OCI-M2 (cell line): ENCODE data around the gene CDAN1.

Experiments
- DNase-seq: peaks from one replicate; lab custom pipeline; 2025; ENCODE audit not compliant: unreplicated experiment; lab: John Stamatoyannopoulos, UW

Gene CDAN1

DNA sequence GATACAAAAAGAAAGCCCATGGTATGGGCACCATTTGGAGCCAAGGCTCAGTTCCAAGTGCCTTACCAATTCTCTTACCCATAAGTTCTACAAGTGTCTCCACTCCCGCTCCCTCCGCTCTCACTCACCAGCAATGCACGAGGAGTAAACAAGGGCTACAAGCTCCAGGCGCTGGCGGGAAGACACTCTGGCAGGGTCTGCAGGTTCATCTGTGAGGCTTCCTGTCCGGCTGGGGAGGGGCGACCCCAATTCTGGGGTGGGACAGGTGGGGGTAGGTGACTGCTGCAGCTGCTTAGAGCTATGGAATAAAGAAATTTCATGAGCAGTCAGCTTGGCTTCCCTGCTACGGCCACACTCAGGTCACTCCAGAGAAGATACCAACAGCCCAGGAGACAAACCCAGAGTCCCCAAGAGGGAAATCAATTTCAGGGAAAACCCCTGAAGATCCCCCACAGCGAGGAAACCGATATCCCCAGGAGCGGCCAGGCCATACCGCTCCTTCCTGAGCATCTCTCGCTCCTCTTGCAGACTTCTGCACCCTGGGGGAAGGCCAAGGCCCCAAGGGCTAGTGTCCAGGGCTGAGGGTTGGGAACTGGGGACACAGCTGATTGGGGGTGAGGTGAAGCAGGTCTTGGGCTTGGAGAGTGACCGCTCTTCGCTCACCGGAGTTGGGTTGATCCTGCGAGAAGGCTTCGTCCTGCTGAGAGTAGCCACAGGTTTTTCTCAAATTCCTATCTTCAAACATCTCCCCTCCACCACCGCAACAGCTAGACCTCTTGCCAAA, 1.4 kb downstream of the CDAN1 start:
- DNase-seq: no peak

DNA sequence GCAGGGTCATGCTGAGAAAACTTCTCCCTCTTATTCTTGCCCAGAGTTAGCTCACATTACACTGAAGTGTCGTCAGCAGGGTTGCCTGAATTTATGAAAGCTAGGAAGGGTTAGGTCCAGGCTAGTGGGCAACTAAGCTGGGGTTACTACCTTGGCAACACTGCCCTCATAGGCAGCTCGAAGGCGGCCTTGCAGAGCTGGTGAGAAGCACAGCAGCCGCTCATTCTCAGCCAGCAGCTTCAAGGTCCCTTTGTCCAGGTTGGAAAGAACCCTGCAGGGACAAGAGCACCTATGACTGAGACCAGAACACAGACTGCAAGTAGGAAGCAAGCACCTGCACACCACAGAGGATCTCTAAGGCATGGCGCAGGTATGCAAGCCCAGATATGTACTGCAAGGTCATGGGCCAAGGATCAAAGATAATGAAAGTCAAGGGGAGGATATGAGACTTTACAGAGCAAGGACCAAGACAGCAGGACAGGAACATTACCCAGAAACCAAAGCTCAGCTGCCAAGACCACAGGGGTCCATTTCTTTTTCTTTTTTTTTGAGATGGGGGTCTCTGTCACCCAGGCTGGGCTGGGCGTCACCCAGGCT, 2.8 kb downstream of the CDAN1 start:
- DNase-seq: no peak

DNA sequence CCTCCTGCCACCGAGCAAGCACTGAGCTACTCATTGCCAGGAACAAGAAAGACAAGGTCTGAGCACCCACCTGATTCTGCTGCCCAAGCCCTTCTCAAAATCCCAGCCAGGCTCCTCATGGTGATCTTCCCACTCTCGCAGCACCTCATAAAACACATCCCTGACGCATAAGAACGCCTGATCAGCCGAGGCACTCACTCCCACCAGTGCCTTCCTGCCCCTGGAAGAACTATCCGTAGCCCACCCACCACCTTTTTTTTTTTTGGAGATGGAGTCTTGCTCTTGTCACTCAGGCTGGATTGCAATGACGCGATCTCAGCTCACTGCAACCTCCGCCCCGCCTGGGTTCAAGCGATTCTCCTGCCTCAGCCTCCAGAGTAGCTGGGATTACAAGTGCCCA, 3.9 kb downstream of the CDAN1 start:
- DNase-seq: no peak

GRCh38 chr15:42732095-42732827, 4.7 kb downstream of the CDAN1 start:
- DNase-seq: no peak

GRCh38 chr15:42731461-42731860, 5.5 kb downstream of the CDAN1 start:
- no peak for DNase-seq

- DNase-seq: no peak
Measured at GRCh38 chr15:42730536-42730935, 6.4 kb downstream of the CDAN1 start.

- no peak for DNase-seq
Measured at GRCh38 chr15:42730135-42730534, 6.8 kb downstream of the CDAN1 start.

DNA sequence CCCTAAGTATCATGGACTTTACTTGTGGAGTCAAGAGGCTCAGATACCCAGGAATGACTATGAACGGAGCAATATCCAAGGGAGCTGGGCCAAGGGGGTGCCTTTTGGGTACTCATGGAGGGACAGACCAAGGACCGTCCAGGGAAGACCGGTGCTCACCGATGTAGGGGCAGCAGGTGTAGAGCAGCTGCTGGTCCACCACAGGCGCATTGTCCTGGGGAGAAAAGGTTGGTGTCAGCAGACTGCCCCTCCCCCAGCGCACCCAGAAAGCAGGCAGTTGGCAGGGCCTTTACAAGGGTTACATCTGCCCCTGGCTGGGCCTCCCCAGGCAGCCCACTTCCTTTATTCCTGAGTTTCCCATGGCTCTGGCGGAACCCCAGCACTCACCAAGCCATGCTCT, 7.5 kb downstream of the CDAN1 start:
- DNase-seq: no peak

- no peak for DNase-seq
Measured at GRCh38 chr15:42728972-42729371, 8.0 kb downstream of the CDAN1 start.

- DNase-seq: no peak
Measured at GRCh38 chr15:42728560-42728959, 8.4 kb downstream of the CDAN1 start.

DNA sequence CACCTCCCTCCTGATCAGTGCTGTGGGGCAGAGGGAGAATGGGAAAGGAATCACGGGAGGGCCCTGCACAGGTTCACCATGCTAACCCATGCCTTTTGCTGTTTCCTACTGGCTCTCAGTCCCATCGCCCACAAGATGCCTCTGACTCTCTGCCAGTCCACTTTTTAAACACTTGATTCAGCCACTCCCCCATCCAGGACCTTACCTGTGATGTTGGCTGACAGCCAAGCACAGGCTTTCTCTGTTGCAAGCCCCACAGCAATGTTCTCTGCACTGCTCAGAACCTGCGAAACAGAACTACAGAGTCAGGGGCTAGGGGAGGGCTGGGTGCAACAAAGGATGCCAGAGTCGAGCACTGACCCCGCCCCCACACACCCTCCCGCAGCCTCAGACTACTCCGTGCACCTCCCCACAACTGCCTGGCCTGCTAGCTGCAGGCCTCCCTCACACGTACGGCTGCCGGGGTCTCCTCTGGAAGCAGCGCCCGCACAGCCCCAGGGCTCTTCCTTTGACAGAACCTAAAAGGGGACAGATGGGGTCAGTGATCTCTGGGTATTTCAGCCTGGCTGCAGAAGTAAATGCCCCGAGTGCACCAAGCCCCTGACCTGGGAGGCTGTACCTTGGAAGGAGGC, 9.1 kb downstream of the CDAN1 start:
- no peak for DNase-seq

DNA sequence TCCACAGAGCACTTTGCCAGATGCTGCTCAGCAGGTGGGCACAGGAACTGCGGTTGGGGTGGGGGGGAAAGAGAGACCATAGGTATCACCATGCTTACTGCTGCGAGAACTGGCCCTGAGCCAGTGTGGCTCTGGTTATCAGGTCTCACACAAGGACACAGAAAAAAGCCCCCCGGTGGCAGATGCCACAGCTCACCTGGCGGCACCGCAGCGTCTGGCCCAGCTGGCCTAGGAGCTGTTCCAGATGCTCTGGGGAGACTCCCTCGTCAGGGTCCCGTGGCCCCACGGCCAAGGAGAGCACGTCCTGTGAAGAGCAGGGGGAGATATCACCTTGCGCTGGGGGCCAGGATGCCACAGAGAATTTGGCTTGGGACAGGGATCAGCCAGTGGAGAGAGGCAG, 10.8 kb downstream of the CDAN1 start:
- DNase-seq: no peak

DNA sequence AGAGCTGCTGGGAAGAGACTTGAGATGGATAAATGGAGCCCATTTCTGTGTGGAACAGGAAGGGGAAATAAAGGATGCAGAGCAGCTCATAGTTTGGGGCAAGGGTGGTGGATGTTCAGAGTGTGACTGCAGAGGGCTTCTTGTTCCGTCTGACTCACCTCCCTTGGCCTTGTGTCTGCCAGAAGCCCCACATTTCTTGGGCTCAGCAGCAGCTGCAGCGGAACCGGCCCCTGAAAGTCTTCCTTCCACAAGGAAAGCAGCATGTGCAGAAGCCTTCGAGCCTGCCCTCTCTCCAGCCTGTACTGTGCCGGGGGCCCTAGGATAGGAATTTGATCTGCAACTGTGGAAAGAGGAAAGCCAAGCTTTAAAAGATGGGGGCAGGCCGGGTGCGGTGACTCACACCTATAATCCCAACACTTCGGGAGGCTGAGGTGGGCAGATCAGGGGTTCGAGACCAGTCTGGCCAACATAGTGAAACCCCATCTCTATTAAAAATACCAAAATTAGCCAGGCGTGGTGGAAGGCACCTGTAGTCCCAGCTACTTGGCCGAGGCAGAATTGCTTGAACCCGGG, 11.5 kb downstream of the CDAN1 start:
- DNase-seq: no peak

DNA sequence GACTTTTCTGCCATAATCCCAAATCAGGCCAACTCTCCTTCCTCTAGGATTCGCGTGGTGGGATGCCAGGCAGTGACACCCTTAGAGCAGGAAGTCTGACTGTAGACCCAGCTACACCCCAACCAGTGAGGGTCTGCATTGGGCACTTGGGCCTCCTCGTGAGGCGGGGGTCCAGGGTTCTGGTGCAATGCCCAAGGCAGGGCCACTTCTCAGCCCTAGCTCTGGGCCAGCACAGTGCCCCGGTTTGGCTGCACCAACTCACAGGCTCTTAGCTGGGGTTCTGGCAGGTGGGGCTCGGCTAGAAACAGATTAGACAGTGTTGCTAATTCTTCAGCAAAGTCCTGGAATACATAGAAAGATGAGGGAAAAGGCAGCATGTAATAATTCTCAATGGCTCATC, 12.7 kb downstream of the CDAN1 start:
- DNase-seq: no peak

GRCh38 chr15:42723068-42723467, 13.9 kb downstream of the CDAN1 start:
- DNase-seq: no peak

GRCh38 chr15:42721916-42722315, 15.0 kb downstream of the CDAN1 start:
- DNase-seq: no peak

GRCh38 chr15:42721016-42721415, 15.9 kb downstream of the CDAN1 start:
- no peak for DNase-seq

- DNase-seq: no peak
Measured at GRCh38 chr15:42720071-42720470, 16.9 kb downstream of the CDAN1 start.

- no peak for DNase-seq
Measured at GRCh38 chr15:42719043-42719442, 17.9 kb downstream of the CDAN1 start.

DNA sequence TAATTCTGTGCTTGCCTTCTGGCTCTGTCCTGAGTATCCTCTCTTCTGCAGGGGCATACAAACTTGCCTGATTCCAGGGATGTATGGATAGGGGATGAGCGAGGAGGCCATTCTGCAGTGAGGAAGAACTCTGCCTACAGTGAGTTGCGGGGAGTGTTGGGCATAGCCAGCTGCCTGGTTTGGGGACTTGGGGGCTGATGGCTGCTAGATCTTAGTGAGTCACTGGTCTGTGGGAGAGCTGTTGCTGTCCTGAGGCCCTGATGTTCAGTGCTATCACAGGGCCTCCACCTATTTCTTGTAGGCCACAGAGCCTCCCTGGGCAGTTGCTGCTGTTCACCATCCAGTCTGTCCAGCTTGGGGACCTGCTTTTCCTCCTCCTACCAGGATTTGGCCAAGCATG, 20.3 kb downstream of the CDAN1 start:
- DNase-seq: no peak

DNA sequence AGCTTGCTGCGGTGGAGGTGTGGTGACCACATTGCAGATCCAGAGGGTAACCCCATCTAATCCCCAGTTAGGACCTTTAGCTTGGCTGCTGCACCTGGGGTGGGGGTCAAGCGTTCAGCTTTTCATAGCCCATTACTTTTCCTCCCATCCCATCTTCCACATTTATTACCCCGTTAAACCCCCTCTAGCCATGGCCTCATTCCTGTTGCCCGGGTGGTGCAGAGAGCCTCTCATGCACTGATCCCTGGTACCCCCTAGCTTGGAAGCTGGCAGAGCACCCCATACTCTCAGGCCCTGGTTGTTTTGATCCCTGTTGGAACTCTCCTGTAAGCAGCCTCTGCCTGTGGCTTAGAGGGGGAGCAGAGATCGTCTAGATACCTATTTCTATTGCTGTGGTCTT, 20.8 kb downstream of the CDAN1 start:
- no peak for DNase-seq
